Measurements from ENCODE around the gene PPP1R12C. TPM values are rescaled to one million over a fixed set of nuclear protein-coding genes. Genes with fewer than 3 reads are reported as not detected.
"Not testable (repeated sequence)": the region's sequence is repeated elsewhere in the genome, so short reads cannot be mapped to it uniquely, and the experiment has no call there.

PPP1R12C gene
- polyA plus RNA-seq, 1 donor: 94.4 TPM

DNA sequence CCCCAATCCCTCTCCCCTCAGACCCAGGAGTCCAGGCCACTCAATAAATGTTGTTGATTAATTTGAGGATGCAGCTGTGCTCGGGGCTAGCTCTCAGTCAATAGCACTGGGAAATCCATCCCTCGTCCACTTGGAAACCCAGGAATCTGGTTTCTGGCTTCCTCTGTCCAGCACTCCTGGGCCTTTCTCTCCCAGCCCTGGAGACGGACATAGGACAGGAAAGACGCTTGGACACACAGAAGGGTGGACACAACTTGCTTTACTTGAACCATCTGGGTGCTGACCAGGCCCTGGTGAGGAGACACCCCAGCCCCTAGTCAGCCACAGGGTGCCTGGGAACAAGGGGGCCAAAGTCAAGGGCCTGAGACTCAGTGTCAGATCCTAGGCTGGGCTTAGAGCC, 41.0 kb upstream of the PPP1R12C start:
- DNase-seq: no peak
- Histone ChIP-seq H3K4me3 (ENCODE audit: low read length) (no peak overlapping the region), H3K36me3 (ENCODE audit: control insufficient read depth, insufficient read depth, low read length) (no peaks in the 10 kb centered on the region), H3K27ac (ENCODE audit: low read length) (no peak overlapping the region), H3K27me3 (ENCODE audit: control insufficient read depth, insufficient read depth, low read length) (peaks cover 71% of the 10 kb centered on the region), H3K9me3 (ENCODE audit: control insufficient read depth, low read depth, low read length) (peaks cover 16% of the 10 kb centered on the region), H3K4me1 (ENCODE audit: control insufficient read depth, insufficient read depth, low read length) (peaks cover 8% of the 10 kb centered on the region)
- WGBS (ENCODE audit: insufficient coverage, low lambda C conversion rate): no CpG with 5 or more reads among the region's 4 CpGs

DNA sequence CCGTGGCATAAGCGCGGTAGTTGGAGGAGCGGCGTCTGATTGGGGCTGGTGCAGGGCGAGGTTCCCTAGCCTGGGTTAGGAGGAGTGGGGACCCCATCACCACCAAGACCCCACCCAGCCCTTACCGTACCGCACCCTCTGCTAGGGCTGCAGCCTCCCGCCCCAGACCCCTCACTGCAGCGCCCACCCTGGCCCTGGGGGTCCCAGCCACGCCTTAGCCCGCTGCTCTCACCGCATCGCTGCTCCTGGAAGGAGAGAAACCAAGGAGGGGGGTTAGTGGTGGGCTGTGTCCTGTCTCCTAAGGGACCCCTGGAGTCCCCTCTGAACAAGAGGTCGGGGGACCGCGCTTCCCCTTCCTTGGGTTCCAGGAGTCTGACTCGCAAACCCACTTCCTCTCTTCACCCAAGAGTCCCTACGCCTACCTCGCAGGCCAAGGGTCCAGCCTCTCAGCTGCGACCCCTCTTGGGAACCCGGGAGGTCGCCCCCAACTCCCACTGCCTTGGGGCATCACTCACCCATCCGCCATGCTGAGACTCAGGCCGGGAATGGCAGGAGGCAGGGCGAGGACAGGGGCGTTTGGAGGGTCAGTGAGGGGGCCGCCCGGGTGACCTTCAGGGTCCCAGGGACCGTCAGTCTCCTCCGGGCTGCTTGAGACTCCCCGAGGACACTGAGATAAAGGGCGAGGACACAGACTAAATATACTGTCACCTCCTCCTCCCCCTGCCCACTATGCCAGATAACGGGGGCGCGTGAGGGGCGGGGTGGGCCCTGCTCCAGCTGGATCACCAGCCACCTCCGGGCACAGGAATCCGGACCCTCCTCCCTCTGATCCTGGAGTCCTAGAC, 39.8 kb upstream of the PPP1R12C start, which contains the start of gene TNNI3:
TSS of gene TNNI3 (minus strand) at position 669 of the 845 bp plus-strand sequence. CDS start at position 526, 143 bp downstream.
- no CpG with 5 or more reads among the region's 39 CpGs for WGBS (ENCODE audit: insufficient coverage, low lambda C conversion rate)
- H3K4me3 ChIP-seq (ENCODE audit: low read length): no peak within 1 kb of the TSS
- H3K4me1 ChIP-seq (ENCODE audit: control insufficient read depth, insufficient read depth, low read length): peaks cover 8% of the 10 kb centered on the region
- H3K9me3 ChIP-seq (ENCODE audit: control insufficient read depth, low read depth, low read length): peaks cover 16% of the 10 kb centered on the region
- H3K27me3 ChIP-seq (ENCODE audit: control insufficient read depth, insufficient read depth, low read length): peaks cover 64% of the 10 kb centered on the region
- no peak for DNase-seq
- no peak within 1 kb of the TSS for H3K27ac ChIP-seq (ENCODE audit: low read length)
- H3K36me3 ChIP-seq (ENCODE audit: control insufficient read depth, insufficient read depth, low read length): no peaks in the 10 kb centered on the region

DNA sequence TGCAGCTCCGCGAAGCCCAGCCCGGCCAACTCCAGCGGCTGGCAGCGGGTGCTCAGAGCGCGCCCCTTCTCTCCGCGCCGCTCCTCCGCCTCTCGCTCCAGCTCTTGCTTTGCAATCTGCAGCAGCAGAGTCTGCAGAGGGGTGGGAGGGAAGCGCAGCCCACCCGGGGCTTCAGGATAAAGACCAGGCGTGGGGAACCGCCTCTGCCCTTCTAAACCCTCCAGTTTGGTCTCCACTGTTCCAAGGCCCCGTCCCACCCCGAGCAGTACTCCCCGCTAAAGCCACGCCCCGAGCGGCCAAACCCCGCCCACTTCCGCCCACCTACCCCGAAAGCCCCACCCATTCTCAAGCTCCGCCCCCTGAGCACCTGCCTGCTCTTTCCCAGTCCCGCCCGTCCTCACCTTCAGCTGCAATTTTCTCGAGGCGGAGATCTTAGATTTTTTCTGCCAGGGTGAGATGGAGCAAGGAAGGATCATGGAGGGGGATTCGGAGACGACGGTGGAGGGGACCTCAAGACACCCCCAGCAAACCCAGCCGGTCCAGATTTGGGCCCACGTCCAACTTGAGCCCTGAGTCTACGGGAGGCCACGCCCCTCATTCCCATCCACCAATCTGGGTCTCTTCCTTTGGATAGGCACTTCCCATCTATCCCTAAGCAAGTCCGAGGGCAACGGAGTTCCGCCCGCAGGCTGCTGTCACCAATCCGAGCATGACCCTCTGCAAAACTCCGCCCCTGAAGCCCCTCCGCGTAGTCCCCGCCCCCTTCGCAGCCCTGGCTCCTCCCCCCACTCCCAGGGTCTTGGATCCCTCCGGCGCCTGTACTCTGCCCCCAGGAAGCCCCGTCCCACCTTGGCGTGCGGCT, 39.0 kb upstream of the PPP1R12C start:
- Histone ChIP-seq H3K36me3 (ENCODE audit: control insufficient read depth, insufficient read depth, low read length) (no peaks in the 10 kb centered on the region), H3K9me3 (ENCODE audit: control insufficient read depth, low read depth, low read length) (peaks cover 10% of the 10 kb centered on the region), H3K4me1 (ENCODE audit: control insufficient read depth, insufficient read depth, low read length) (peaks cover 8% of the 10 kb centered on the region), H3K27ac (ENCODE audit: low read length) (no peak overlapping the region), H3K4me3 (ENCODE audit: low read length) (peak overlapping the region; percentile 28), H3K27me3 (ENCODE audit: control insufficient read depth, insufficient read depth, low read length) (peaks cover 59% of the 10 kb centered on the region)
- DNase-seq: peak; percentile 46 to 64
- WGBS (ENCODE audit: insufficient coverage, low lambda C conversion rate): no CpG with 5 or more reads among the region's 52 CpGs

DNA sequence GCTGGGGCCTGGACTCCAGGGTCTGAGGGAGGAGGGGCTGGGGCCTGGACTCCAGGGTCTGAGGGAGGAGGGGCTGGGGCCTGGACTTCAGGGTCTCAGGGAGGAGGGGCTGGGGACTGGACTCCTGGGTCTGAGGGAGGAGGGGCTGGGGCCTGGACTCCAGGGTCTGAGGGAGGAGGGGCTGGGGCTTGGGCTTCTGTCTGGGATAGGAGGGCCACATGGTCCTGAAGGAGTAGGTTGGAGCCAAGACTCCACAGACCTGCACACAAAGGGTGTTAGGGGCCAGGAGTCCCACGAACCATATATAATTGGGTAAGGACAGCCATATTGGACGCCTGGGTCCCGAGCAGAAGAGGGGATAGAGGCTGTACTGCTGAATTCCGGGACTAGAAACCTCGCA, 38.3 kb upstream of the PPP1R12C start:
- H3K36me3 ChIP-seq (ENCODE audit: control insufficient read depth, insufficient read depth, low read length); H3K27ac ChIP-seq (ENCODE audit: low read length); H3K4me1 ChIP-seq (ENCODE audit: control insufficient read depth, insufficient read depth, low read length); H3K9me3 ChIP-seq (ENCODE audit: control insufficient read depth, low read depth, low read length); DNase-seq: not testable (repeated sequence)
- WGBS (ENCODE audit: insufficient coverage, low lambda C conversion rate): no CpG with 5 or more reads among the region's 5 CpGs
- Histone ChIP-seq H3K27me3 (ENCODE audit: control insufficient read depth, insufficient read depth, low read length) (peaks cover 54% of the 10 kb centered on the region), H3K4me3 (ENCODE audit: low read length) (peak overlapping the region; percentile 28)

DNA sequence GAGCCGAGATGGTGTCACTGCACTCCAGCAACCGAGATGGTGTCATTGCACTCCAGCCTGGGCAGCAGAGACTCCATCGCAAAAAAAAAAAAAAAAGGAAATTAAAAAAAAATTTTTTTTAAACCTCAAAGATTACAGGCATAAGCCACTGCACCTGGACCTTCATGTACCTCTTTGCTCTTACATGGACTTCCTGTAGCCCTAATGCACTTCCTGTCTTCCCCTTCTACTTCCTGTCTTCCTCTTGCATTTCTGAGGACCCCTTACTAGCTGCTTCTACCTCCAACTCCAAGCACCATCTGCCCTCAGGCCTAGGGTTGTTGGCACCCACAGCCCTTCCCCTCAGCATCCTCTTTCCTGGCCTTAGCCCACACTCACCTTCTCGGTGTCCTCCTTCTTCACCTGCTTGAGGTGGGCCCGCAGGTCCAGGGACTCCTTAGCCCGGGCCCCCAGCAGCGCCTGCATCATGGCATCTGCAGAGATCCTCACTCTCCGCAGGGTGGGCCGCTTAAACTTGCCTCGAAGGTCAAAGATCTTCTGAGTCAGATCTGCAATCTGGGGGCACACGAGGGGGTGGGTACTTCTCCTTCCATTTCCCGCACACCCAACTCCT, 36.3 kb upstream of the PPP1R12C start:
- WGBS (ENCODE audit: insufficient coverage, low lambda C conversion rate): 80% methylated on average over 2 of the region's 12 CpGs
- Histone ChIP-seq H3K4me3 (ENCODE audit: low read length) (no peak overlapping the region), H3K27ac (ENCODE audit: low read length) (no peak overlapping the region), H3K9me3 (ENCODE audit: control insufficient read depth, low read depth, low read length) (no peaks in the 10 kb centered on the region), H3K4me1 (ENCODE audit: control insufficient read depth, insufficient read depth, low read length) (peaks cover 8% of the 10 kb centered on the region), H3K27me3 (ENCODE audit: control insufficient read depth, insufficient read depth, low read length) (peaks cover 54% of the 10 kb centered on the region), H3K36me3 (ENCODE audit: control insufficient read depth, insufficient read depth, low read length) (no peaks in the 10 kb centered on the region)
- no peak for DNase-seq

DNA sequence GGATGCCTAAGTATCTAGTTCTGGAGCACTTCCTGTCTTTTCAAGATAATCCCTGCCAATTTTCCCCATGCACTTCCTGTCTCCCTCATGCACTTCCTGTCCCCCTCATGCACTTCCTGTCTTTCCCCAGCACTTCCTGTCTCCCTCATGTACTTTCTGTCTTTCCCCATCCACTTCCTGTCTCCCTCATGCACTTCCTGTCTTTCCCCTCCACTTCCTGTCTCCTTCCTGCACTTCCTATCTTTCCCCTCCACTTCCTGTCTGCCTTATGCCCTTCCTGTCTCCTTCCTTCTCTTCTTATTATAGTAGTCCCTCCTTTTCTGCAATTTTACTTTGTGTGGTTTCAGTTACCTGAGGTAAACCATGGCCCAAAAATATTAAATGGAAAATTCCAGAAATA, 34.6 kb upstream of the PPP1R12C start:
- no peaks in the 10 kb centered on the region for H3K9me3 ChIP-seq (ENCODE audit: control insufficient read depth, low read depth, low read length)
- peaks cover 6% of the 10 kb centered on the region for H3K4me1 ChIP-seq (ENCODE audit: control insufficient read depth, insufficient read depth, low read length)
- no peak overlapping the region for H3K27ac ChIP-seq (ENCODE audit: low read length)
- peaks cover 53% of the 10 kb centered on the region for H3K27me3 ChIP-seq (ENCODE audit: control insufficient read depth, insufficient read depth, low read length)
- no peak overlapping the region for H3K4me3 ChIP-seq (ENCODE audit: low read length)
- DNase-seq: no peak
- H3K36me3 ChIP-seq (ENCODE audit: control insufficient read depth, insufficient read depth, low read length): no peaks in the 10 kb centered on the region

DNA sequence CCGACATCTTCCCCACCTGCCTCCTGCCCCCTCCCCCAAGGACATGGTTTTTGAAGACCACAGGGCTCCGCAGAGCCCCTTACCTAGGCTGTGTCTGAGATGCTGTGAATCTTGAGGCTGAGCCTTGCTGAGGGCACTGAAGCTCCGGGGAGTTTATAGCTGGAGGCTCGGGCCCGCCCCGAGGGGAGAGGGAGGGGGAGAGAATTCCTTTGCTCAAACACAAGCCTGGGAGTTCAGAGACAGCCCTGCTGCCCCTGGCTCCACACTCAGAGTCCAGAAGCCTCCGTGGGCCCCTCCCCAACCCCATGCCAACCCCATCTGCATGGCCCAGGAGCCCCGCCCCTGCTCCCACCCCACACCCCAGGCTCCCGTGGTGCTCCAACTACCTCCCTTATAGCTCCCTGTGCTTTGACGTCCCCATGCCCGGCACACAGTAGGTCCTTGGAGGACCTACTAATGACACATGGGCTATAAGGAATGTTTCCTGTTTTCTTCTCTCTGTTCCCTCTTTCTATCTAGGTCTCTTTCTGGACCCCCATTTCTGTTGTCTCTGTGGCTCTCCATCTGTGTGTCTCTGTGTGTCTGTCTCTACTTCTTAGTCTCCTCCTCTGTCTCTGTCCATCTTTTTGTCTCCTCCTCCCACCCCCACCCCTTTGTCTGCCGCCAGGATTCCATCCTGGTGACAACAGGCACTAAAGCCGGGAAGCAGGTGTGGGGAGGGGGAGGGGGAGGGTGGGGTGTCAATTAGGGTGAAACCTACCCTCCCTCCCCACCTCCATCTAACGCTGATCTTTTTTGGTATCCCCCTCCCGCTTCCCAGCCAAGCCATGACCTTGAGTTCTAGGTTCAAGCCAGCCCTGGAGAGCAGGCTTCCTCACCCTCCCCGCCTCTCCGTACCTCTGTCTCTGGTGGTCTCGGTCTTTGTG, 31.9 kb upstream of the PPP1R12C start, which contains the start of gene TNNT1:
TSS of gene TNNT1 (minus strand) at position 129 of the 926 bp plus-strand sequence. CDS start 2,049 bp downstream, outside the sequence.
- no CpG with 5 or more reads among the region's 18 CpGs for WGBS (ENCODE audit: insufficient coverage, low lambda C conversion rate)
- H3K4me3 ChIP-seq (ENCODE audit: low read length): no peak within 1 kb of the TSS
- H3K36me3 ChIP-seq (ENCODE audit: control insufficient read depth, insufficient read depth, low read length): no peaks in the 10 kb centered on the region
- H3K4me1 ChIP-seq (ENCODE audit: control insufficient read depth, insufficient read depth, low read length): peaks cover 3% of the 10 kb centered on the region
- DNase-seq: no peak
- no peaks in the 10 kb centered on the region for H3K9me3 ChIP-seq (ENCODE audit: control insufficient read depth, low read depth, low read length)
- H3K27me3 ChIP-seq (ENCODE audit: control insufficient read depth, insufficient read depth, low read length): peaks cover 65% of the 10 kb centered on the region
- H3K27ac ChIP-seq (ENCODE audit: low read length): no peak within 1 kb of the TSS

DNA sequence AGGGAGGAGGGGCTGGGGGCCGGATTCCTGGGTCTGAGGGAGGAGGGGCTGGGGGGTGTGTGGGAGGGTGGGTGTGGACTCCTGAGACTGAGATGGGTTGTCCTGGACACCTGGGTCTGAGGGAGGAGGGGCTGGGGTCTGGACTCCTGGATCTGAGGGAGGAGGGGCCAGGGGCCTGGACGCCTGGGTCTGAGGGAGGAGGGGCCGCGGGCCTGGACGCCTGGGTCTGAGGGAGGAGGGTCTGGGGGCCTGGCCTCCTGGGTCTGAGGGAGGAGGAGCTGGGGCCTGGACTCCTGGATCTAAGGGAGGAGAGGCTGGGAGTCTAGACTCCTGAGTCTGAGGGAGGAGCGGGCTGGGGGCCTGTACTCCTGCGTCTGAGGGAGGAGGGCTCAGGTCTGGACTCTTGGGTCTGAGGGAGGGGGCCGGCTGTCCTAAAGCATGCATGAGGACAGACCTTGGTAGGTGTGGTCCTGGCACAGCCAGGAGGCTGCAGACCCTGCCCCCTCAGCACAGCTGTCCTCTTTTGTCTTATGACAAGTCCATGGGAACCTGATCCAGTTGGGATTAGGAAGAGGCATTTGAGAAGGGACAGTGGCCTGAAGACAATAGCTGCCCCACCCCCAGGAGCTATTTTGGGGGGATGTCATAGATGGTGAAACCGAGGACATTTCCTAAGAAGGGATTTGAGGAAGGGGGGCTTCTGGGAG, 30.3 kb upstream of the PPP1R12C start:
- H3K27ac ChIP-seq (ENCODE audit: low read length): no peak overlapping the region
- H3K4me3 ChIP-seq (ENCODE audit: low read length): no peak overlapping the region
- WGBS (ENCODE audit: insufficient coverage, low lambda C conversion rate): no CpG with 5 or more reads among the region's 9 CpGs
- no peaks in the 10 kb centered on the region for H3K36me3 ChIP-seq (ENCODE audit: control insufficient read depth, insufficient read depth, low read length)
- no peaks in the 10 kb centered on the region for H3K9me3 ChIP-seq (ENCODE audit: control insufficient read depth, low read depth, low read length)
- peaks cover 79% of the 10 kb centered on the region for H3K27me3 ChIP-seq (ENCODE audit: control insufficient read depth, insufficient read depth, low read length)
- DNase-seq: no peak
- peaks cover 3% of the 10 kb centered on the region for H3K4me1 ChIP-seq (ENCODE audit: control insufficient read depth, insufficient read depth, low read length)

DNA sequence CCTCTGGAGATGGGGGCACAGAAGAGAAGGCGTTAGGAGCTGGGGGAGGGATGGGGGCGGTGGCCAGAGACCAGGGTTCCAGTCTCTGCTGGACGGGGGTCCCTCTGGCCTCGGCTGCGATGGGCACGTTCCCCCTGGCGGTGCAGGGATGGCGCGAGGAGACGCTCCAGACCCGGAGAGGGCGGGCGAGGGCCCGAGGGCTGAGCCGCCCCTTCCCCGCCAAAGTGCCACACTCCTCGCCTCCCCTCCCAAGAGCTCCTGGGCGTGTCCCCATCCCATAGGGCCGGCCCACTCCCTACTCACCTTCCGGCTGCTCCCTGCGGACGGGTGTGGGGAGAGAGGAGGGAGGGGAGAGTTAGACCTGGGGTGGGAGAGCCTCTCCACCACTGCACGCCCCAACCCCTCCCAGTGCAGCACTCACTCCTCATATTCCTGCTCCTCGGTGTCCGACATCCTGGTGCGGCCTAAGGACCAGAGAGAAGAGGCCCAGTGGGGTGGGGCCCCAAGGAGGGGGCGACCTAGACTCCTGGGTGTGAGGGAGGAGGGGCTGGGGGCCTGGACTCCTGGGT, 29.4 kb upstream of the PPP1R12C start:
- no peak for DNase-seq
- Histone ChIP-seq H3K27ac (ENCODE audit: low read length) (no peak overlapping the region), H3K4me3 (ENCODE audit: low read length) (no peak overlapping the region), H3K27me3 (ENCODE audit: control insufficient read depth, insufficient read depth, low read length) (peaks cover 84% of the 10 kb centered on the region), H3K36me3 (ENCODE audit: control insufficient read depth, insufficient read depth, low read length) (no peaks in the 10 kb centered on the region), H3K9me3 (ENCODE audit: control insufficient read depth, low read depth, low read length) (no peaks in the 10 kb centered on the region), H3K4me1 (ENCODE audit: control insufficient read depth, insufficient read depth, low read length) (peaks cover 3% of the 10 kb centered on the region)
- no CpG with 5 or more reads among the region's 27 CpGs for whole genome bisulfite sequencing (ENCODE audit: insufficient coverage, low lambda C conversion rate)

All from large intestine (tissue), 3 donors.